Measurements from ENCODE around the gene FLNB. TPM values are rescaled to one million over a fixed set of nuclear protein-coding genes. Genes with fewer than 3 reads are reported as not detected.

FLNB gene
- total RNA-seq, 1 donor, result 274 TPM

DNA sequence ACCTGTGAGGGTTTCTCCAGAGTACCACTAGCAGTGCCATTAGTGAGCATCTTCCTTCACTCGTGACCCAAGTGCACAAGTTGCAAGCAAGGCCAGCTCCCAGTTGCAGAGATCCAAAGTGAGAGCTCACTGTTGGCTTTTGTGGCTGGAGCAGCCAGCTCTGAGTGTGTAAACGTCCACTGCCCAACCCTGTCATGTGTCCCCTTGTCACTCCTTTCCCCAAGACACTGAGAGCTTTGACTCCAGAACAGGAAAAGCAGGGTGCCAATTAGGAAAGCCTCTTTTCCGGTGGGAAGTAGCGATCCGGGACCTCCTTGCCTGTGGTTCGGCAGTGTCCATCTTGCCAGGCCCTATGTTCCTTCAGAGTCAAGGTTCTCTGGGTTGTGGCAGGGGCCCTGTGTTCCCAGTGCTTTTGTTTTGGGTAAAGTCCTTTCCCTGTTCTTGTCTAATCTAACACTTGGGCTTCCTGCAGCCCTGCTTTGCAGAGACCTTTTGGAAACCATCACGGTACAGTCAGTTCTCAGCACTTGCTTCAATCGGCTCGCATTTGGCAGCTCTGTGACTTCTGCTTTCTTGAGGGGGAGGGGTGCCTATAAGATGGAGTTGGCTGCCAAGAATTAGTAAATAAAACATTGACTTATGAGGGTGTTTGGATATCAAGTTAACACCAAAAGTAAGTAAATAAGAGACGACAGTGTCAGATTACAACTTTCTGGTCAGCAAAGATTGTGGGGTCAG lies 112.0 kb downstream of the FLNB start:
- no peak overlapping the region for H2AFZ ChIP-seq (ENCODE audit: low read length)
- peaks cover 77% of the 10 kb centered on the region for H3K36me3 ChIP-seq (ENCODE audit: insufficient read depth, low read length)
- no peak overlapping the region for H3K27ac ChIP-seq (ENCODE audit: low read depth, low read length)
- H3K4me1 ChIP-seq (ENCODE audit: insufficient read depth, low read length), result peaks cover 8% of the 10 kb centered on the region
- no peaks in the 10 kb centered on the region for H3K27me3 ChIP-seq (ENCODE audit: insufficient read depth, low read length)
- no peak for DNase-seq (ENCODE audit: insufficient read length, low spot score, missing footprints)
- no peak overlapping the region for H3K4me2 ChIP-seq (ENCODE audit: insufficient read depth, low read length)
- H3K4me3 ChIP-seq (ENCODE audit: insufficient read depth, low read length), result no peak overlapping the region
- no peaks in the 10 kb centered on the region for H3K9me3 ChIP-seq (ENCODE audit: low read depth, low read length)
- TF ChIP-seq, protein P1, sequence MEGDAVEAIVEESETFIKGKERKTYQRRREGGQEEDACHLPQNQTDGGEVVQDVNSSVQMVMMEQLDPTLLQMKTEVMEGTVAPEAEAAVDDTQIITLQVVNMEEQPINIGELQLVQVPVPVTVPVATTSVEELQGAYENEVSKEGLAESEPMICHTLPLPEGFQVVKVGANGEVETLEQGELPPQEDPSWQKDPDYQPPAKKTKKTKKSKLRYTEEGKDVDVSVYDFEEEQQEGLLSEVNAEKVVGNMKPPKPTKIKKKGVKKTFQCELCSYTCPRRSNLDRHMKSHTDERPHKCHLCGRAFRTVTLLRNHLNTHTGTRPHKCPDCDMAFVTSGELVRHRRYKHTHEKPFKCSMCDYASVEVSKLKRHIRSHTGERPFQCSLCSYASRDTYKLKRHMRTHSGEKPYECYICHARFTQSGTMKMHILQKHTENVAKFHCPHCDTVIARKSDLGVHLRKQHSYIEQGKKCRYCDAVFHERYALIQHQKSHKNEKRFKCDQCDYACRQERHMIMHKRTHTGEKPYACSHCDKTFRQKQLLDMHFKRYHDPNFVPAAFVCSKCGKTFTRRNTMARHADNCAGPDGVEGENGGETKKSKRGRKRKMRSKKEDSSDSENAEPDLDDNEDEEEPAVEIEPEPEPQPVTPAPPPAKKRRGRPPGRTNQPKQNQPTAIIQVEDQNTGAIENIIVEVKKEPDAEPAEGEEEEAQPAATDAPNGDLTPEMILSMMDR (IDR thresholded peaks at IDR 0.05; ENCODE audit: extremely low read depth, low read depth, low read length), result no peak
- H3K79me2 ChIP-seq (ENCODE audit: insufficient read depth, low read length), result no peaks in the 10 kb centered on the region
- peaks cover 10% of the 10 kb centered on the region for H4K20me1 ChIP-seq (ENCODE audit: insufficient read depth, low read length)

DNA sequence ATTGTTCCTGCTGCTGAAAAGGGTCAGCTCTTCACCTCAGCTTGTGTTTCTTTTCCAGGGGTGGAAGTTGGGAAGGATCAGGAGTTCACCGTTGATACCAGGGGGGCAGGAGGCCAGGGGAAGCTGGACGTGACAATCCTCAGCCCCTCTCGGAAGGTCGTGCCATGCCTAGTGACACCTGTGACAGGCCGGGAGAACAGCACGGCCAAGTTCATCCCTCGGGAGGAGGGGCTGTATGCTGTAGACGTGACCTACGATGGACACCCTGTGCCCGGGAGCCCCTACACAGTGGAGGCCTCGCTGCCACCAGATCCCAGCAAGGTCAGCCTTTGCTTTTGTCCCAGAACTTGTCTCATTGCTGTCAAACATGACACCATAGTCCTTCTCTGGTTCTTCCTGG lies 113.0 kb downstream of the FLNB start:
- H3K36me3 ChIP-seq (ENCODE audit: insufficient read depth, low read length), result peaks cover 78% of the 10 kb centered on the region
- no peaks in the 10 kb centered on the region for H3K27me3 ChIP-seq (ENCODE audit: insufficient read depth, low read length)
- H3K79me2 ChIP-seq (ENCODE audit: insufficient read depth, low read length), result no peaks in the 10 kb centered on the region
- H3K4me1 ChIP-seq (ENCODE audit: insufficient read depth, low read length), result peaks cover 8% of the 10 kb centered on the region
- TF ChIP-seq, protein P1 (IDR thresholded peaks at IDR 0.05; ENCODE audit: extremely low read depth, low read depth, low read length), result no peak
- DNase-seq (ENCODE audit: insufficient read length, low spot score, missing footprints), result no peak
- H3K4me3 ChIP-seq (ENCODE audit: insufficient read depth, low read length), result no peak overlapping the region
- no peak overlapping the region for H2AFZ ChIP-seq (ENCODE audit: low read length)
- no peak overlapping the region for H3K4me2 ChIP-seq (ENCODE audit: insufficient read depth, low read length)
- peaks cover 13% of the 10 kb centered on the region for H4K20me1 ChIP-seq (ENCODE audit: insufficient read depth, low read length)
- no peak overlapping the region for H3K27ac ChIP-seq (ENCODE audit: low read depth, low read length)
- H3K9me3 ChIP-seq (ENCODE audit: low read depth, low read length), result no peaks in the 10 kb centered on the region

DNA sequence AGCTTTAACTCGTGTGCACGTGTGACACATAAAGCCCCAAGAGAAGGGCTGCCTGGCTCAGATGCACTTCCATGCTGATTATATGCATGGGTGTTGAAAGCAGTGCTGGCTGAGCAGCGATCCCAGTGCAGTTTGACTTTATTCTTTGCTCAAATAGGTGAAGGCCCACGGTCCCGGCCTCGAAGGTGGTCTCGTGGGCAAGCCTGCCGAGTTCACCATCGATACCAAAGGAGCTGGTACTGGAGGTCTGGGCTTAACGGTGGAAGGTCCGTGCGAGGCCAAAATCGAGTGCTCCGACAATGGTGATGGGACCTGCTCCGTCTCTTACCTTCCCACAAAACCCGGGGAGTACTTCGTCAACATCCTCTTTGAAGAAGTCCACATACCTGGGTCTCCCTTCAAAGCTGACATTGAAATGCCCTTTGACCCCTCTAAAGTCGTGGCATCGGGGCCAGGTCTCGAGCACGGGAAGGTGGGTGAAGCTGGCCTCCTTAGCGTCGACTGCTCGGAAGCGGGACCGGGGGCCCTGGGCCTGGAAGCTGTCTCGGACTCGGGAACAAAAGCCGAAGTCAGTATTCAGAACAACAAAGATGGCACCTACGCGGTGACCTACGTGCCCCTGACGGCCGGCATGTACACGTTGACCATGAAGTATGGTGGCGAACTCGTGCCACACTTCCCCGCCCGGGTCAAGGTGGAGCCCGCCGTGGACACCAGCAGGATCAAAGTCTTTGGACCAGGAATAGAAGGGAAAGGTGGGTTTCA lies 114.9 kb downstream of the FLNB start:
- Histone ChIP-seq H3K9me3 (ENCODE audit: low read depth, low read length) (no peaks in the 10 kb centered on the region), H4K20me1 (ENCODE audit: insufficient read depth, low read length) (peaks cover 14% of the 10 kb centered on the region), H3K36me3 (ENCODE audit: insufficient read depth, low read length) (peaks cover 92% of the 10 kb centered on the region), H3K4me2 (ENCODE audit: insufficient read depth, low read length) (no peak overlapping the region), H2AFZ (ENCODE audit: low read length) (no peak overlapping the region), H3K79me2 (ENCODE audit: insufficient read depth, low read length) (peaks cover 2% of the 10 kb centered on the region), H3K4me3 (ENCODE audit: insufficient read depth, low read length) (no peak overlapping the region), H3K27ac (ENCODE audit: low read depth, low read length) (no peak overlapping the region), H3K27me3 (ENCODE audit: insufficient read depth, low read length) (no peaks in the 10 kb centered on the region), H3K4me1 (ENCODE audit: insufficient read depth, low read length) (no peaks in the 10 kb centered on the region)
- no peak for DNase-seq (ENCODE audit: insufficient read length, low spot score, missing footprints)
- TF ChIP-seq, protein P1 (IDR thresholded peaks at IDR 0.05; ENCODE audit: extremely low read depth, low read depth, low read length), result no peak

DNA sequence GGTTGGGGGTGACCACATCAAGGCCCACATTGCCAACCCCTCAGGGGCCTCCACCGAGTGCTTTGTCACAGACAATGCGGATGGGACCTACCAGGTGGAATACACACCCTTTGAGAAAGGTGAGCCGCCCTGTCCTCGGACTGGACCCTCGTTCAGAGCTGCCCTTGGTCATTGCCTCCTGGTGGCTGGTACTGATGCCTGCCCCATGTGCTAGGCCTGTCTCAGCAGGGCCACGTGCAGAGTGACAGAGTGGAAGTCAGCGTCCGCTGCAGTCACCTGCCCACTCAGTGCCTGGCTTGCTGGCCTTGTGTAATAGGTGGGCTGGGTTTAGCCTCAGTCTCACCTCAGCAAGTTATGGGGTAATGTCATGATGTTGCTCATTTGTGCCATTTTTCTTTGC lies 116.2 kb downstream of the FLNB start:
- DNase-seq (ENCODE audit: insufficient read length, low spot score, missing footprints), result no peak
- H3K27ac ChIP-seq (ENCODE audit: low read depth, low read length), result no peak overlapping the region
- no peak overlapping the region for H3K4me3 ChIP-seq (ENCODE audit: insufficient read depth, low read length)
- peaks cover 91% of the 10 kb centered on the region for H3K36me3 ChIP-seq (ENCODE audit: insufficient read depth, low read length)
- no peaks in the 10 kb centered on the region for H3K27me3 ChIP-seq (ENCODE audit: insufficient read depth, low read length)
- H3K4me2 ChIP-seq (ENCODE audit: insufficient read depth, low read length), result no peak overlapping the region
- TF ChIP-seq, protein P1 (IDR thresholded peaks at IDR 0.05; ENCODE audit: extremely low read depth, low read depth, low read length), result no peak
- H3K79me2 ChIP-seq (ENCODE audit: insufficient read depth, low read length), result peaks cover 9% of the 10 kb centered on the region
- H2AFZ ChIP-seq (ENCODE audit: low read length), result no peak overlapping the region
- no peaks in the 10 kb centered on the region for H3K4me1 ChIP-seq (ENCODE audit: insufficient read depth, low read length)
- peaks cover 16% of the 10 kb centered on the region for H4K20me1 ChIP-seq (ENCODE audit: insufficient read depth, low read length)
- no peaks in the 10 kb centered on the region for H3K9me3 ChIP-seq (ENCODE audit: low read depth, low read length)
